Psoas muscle (tissue), 8 donors: ENCODE measurements around the gene SIGLEC11. TPM values are rescaled to one million over a fixed set of nuclear protein-coding genes. Genes with fewer than 3 reads are reported as not detected.
"Not testable (repeated sequence)": the region's sequence is repeated elsewhere in the genome, so short reads cannot be mapped to it uniquely, and the experiment has no call there.

Experiments used
- ATAC-seq, 4 donors: fragments of 200-7000 bp; cut with Tn5 transposase; one replicate each; pipeline ENCODE4 v1.9.1; 2020; ENCODE audit warnings: moderate library complexity in 3 of 4, mild to moderate bottlenecking in 2 of 4
- DNase-seq, 2 donors: peaks; one replicate each; pipeline ENCODE4 v3.0.0-alpha.2; 2020
- H3K27ac ChIP-seq: fragments of 200-600 bp; one replicate; pipeline ENCODE4 v1.8.0; 2022
- H3K27me3 ChIP-seq, 3 donors: fragments of 200-600 bp in 1 of 3; one replicate each; pipeline versions ENCODE4 v1.6.1 to v1.8.0; 2013 to 2022; ENCODE audit warnings: low read length in 2 of 3, mild to moderate bottlenecking in 2 of 3, moderate library complexity in 1 of 3; ENCODE audit not compliant: insufficient read depth in 3 of 3
- H3K36me3 ChIP-seq, 2 donors: fragments of 200-600 bp in 1 of 2; one replicate each; pipeline versions ENCODE4 v1.6.1 to v1.8.0; 2013 to 2022; ENCODE audit warnings: low read depth in 1 of 2, mild to moderate bottlenecking in 1 of 2, moderate library complexity in 1 of 2; ENCODE audit not compliant: insufficient read depth in 1 of 2
- H3K4me1 ChIP-seq: fragments of 200-600 bp; one replicate; pipeline ENCODE4 v1.8.0; 2022
- H3K4me3 ChIP-seq: fragments of 200-600 bp; one replicate; pipeline ENCODE4 v1.8.0; 2022; ENCODE audit warnings: mild to moderate bottlenecking
- H3K9me3 ChIP-seq: fragments of 200-600 bp; one replicate; pipeline ENCODE4 v1.8.0; 2022
- WGBS, 3 donors: extraction: QIAGEN DNeasy Blood & Tissue Kit; methylation state at CpG; one replicate each; pipeline versions ENCODE4 v1.1.6 to v1.1.7; 2013; 5-methylcytosine and 5-hydroxymethylcytosine counted together
- intact Hi-C, 2 donors: fragments of 100-400 bp; cut with DNase I; formaldehyde crosslinking; loops; one replicate each; pipeline versions ENCODE4 v1.11.0 to v1.14.2; 2022
- polyA plus RNA-seq, 3 donors: library from polyadenylated mRNA; stranded (reverse); fragments of 200-250 nt; gene quantifications; one replicate each; pipeline ENCODE4 v1.2.3, GENCODE V29; 2013
- total RNA-seq, 4 donors: library from RNA; stranded (reverse); fragmentation: NEBNext Ultra II Directional in 2 of 4; extraction: Animal tissue kit (Norgen Biotek cat#: 25700) in 2 of 4; gene quantifications; one replicate each; pipeline versions ENCODE4 v1.2.1 to v1.2.4, GENCODE V29; 2021 to 2023
- TF ChIP-seq, protein P1 (sequence below): fragments of 200-600 bp; IDR thresholded peaks from one replicate; pipeline ENCODE4 v1.8.0; 2022; ENCODE audit warnings: antibody characterized with exemption
- donor health status: healthy with polysubstance abuse.
- donor health status: DM: no; HTN: no; CAD: no; lungs with moderate emphysema.
- donor health status: Bipolar disorder and iron deficiency.
- donor health status: healthy.
- donor health status: DM: yes; HTN: yes; CAD: no.
- donor health status: DM: no; HTN: no; CAD: no.
- donor health status: DM: no; HTN: no; CAD: no.
- donor health status: DM: yes; HTN: yes; CAD: no.

Gene SIGLEC11
- total and polyA plus RNA-seq, 7 donors: 0.13 to 0.38 (median 0.29) TPM; not detected in 1

GRCh38 chr19:49972841-49973240 lies 11.9 kb upstream of the SIGLEC11 start:
- 77 to 85% (median 80%) methylated on average over 6 of the region's 6 CpGs for WGBS, 3 donors
- peak in 2 of 4 donors; percentile 11 to 12 for ATAC-seq
- Histone ChIP-seq H3K27me3 (peaks cover 0 to 12% (median 0%) of the 10 kb centered on the region in 3 donors), H3K9me3 (no peaks in the 10 kb centered on the region), H3K4me3 (no peak overlapping the region), H3K4me1 (no peaks in the 10 kb centered on the region), H3K36me3 (peaks cover 0 to 23% of the 10 kb centered on the region in 2 donors), H3K27ac (no peak overlapping the region)
- DNase-seq: peak in 1 of 2 donors; percentile 22
- TF ChIP-seq, protein P1, sequence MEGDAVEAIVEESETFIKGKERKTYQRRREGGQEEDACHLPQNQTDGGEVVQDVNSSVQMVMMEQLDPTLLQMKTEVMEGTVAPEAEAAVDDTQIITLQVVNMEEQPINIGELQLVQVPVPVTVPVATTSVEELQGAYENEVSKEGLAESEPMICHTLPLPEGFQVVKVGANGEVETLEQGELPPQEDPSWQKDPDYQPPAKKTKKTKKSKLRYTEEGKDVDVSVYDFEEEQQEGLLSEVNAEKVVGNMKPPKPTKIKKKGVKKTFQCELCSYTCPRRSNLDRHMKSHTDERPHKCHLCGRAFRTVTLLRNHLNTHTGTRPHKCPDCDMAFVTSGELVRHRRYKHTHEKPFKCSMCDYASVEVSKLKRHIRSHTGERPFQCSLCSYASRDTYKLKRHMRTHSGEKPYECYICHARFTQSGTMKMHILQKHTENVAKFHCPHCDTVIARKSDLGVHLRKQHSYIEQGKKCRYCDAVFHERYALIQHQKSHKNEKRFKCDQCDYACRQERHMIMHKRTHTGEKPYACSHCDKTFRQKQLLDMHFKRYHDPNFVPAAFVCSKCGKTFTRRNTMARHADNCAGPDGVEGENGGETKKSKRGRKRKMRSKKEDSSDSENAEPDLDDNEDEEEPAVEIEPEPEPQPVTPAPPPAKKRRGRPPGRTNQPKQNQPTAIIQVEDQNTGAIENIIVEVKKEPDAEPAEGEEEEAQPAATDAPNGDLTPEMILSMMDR: no peak
- intact Hi-C loops: no loop called here

GRCh38 chr19:49971991-49972411 lies 11.0 kb upstream of the SIGLEC11 start:
- H3K9me3 ChIP-seq: no peaks in the 10 kb centered on the region
- 49 to 58% (median 53%) methylated on average over 12 of the region's 12 CpGs for WGBS, 3 donors
- TF ChIP-seq, protein P1: no peak
- intact Hi-C loops: no loop called here
- H3K4me3 ChIP-seq: no peak overlapping the region
- ATAC-seq (peak in 3 of 4 donors; percentile 14 to 29 (median 15)), DNase-seq (no peak)
- H3K27me3 ChIP-seq: peaks cover 0 to 13% (median 0%) of the 10 kb centered on the region in 3 donors
- no peaks in the 10 kb centered on the region for H3K4me1 ChIP-seq
- no peak overlapping the region for H3K27ac ChIP-seq
- H3K36me3 ChIP-seq: peaks cover 0 to 15% of the 10 kb centered on the region in 2 donors

GRCh38 chr19:49969355-49969754 lies 8.4 kb upstream of the SIGLEC11 start:
- intact Hi-C loops, H3K4me3 ChIP-seq, H3K9me3 ChIP-seq, H3K4me1 ChIP-seq, DNase-seq, H3K36me3 ChIP-seq, H3K27ac ChIP-seq: not testable (repeated sequence)
- WGBS, 3 donors: 15 to 23% (median 17%) methylated on average over 3 to 4 of the region's 9 CpGs
- peak in 1 of 4 donors; percentile 30 for ATAC-seq
- peaks cover 0 to 16% (median 0%) of the 10 kb centered on the region in 3 donors for H3K27me3 ChIP-seq

DNA sequence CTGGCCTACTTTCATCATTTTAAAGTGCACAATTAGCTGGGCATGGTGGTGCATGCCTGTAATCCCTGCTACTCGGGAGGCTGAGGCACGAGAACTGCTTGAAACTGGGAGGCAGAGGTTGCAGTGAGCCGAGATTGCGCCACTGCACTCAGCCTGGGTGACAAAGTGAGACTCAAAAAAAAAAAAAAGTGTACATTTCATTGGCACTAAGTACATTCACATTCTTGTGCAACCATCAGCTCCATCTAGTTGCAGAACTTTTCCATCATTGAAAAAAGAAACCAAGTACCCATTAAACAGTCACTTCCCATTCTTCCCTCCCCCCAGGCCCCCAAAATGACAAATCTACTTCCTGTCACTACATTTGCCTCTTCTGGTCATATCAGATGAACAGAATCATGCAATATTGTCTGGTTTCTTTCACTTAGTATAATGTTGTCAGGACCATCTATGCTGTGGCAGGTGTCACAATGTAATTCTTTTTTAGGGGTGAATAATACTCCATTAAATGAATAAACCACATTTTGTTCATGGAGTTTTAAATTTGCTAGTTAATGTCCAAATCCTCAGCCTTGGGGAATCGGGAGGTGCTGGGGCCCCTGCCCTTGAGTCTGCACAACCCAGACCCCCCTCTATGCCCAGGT lies 7.4 kb upstream of the SIGLEC11 start:
- Histone ChIP-seq H3K4me3 (no peak overlapping the region), H3K9me3 (no peaks in the 10 kb centered on the region), H3K4me1 (no peaks in the 10 kb centered on the region), H3K27me3 (peaks cover 0 to 22% (median 0%) of the 10 kb centered on the region in 3 donors), H3K36me3 (no peaks in the 10 kb centered on the region), H3K27ac (no peak overlapping the region)
- no peak for DNase-seq
- intact Hi-C loops: no loop called here
- no peak for ATAC-seq
- TF ChIP-seq, protein P1: no peak
- WGBS, 3 donors: 73 to 84% (median 81%) methylated on average over 5 of the region's 5 CpGs

DNA sequence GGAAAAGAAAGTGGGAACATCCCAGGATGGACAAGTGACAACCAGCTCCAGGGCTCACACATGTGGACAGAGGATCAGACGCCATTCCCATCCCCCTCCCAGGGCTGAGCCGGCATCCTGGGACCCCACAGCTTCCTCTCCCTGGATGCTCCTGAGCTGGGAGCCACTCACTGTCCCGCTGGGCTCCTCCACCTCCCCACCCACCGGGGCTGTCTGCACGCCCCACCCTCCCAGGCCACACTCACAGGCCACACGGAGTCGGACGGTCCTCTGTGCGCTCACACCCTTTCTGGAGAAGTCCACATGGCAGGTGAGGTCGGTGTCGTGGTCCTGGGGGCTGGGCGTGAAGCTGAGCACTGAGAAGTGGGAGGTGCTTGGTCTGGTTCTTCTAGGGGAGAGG lies 1.1 kb downstream of the SIGLEC11 start:
- H3K36me3 ChIP-seq, ATAC-seq, H3K4me1 ChIP-seq, H3K27ac ChIP-seq, H3K9me3 ChIP-seq, H3K4me3 ChIP-seq, intact Hi-C loops, DNase-seq: not testable (repeated sequence)
- 8 to 20% methylated on average over 1 to 2 of the region's 12 CpGs; no CpG with 5 or more reads in 1 of the 3 donors for WGBS, 3 donors
- H3K27me3 ChIP-seq: peaks cover 0 to 13% (median 3%) of the 10 kb centered on the region in 3 donors

DNA sequence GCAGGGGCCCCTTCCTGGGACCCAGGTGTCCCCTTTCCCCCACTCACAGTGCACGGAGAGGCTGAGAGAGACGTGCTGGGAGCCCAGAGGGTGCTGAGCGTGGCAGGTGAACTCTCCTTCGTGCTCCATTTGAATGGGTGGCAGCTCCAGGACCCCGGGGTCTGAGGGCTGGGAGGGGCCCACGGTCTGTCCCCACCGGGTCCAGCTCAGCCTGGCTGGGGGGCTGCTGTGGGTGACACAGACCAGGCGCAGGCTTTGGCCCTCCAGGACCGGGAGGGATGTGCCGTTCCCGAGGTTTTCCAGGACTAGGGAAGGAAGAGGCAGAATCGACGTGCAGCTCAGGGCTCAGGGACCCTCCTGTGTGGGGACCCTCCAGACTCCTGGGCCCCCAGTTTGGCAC lies 2.4 kb downstream of the SIGLEC11 start:
- ATAC-seq, DNase-seq, H3K36me3 ChIP-seq, H3K4me1 ChIP-seq, H3K9me3 ChIP-seq, intact Hi-C loops, H3K27ac ChIP-seq, H3K4me3 ChIP-seq: not testable (repeated sequence)
- 55 to 58% (median 56%) methylated on average over 9 to 13 of the region's 13 CpGs for WGBS, 3 donors
- peaks cover 0 to 11% (median 3%) of the 10 kb centered on the region in 3 donors for H3K27me3 ChIP-seq

DNA sequence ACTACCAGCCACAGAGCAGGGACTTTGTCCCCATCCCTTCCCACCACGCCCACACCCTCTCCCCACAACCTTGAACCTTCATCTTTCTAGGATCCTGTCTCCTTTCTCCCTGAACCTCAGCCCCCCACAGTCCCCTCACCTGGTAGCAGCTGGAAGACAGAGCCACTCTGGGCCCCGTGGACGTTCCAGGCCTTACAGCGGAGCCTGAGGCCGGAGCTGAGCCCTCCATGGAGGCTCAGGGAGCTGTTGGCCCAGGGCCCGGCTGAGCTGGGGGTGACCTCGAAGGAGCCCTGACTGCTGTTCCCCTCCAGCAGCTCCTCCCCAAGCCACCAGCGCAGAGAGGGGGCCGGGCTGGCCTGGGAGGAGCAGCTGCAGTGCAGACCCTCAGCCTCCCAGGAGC lies 2.8 kb downstream of the SIGLEC11 start:
- ATAC-seq, H3K36me3 ChIP-seq, H3K4me3 ChIP-seq, H3K9me3 ChIP-seq, H3K27ac ChIP-seq, H3K27me3 ChIP-seq, H3K4me1 ChIP-seq, DNase-seq, intact Hi-C loops: not testable (repeated sequence)
- WGBS, 3 donors: 27 to 53% (median 50%) methylated on average over 8 to 9 of the region's 9 CpGs
